Measurements from ENCODE around the gene RNF220. TPM values are rescaled to one million over a fixed set of nuclear protein-coding genes. Genes with fewer than 3 reads are reported as not detected.

The RNF220 gene
- 88.0 and 89.5 TPM in 2 replicates for total RNA-seq

GRCh38 chr1:44405031-44405797, at the start of gene RNF220:
Gene RNF220 (plus strand): TSS chr1:44405255.
- Mint-ChIP-seq H3K4me3 (ENCODE audit: low read depth) (peak within 1 kb of the TSS; percentile 82), H3K27ac (no peak within 1 kb of the TSS), H3K36me3 (ENCODE audit: low read depth) (no peaks in the 10 kb centered on the region), H3K9me3 (no peaks in the 10 kb centered on the region), H3K4me1 (ENCODE audit: low read depth) (peaks cover 24% of the 10 kb centered on the region), H3K27me3 (ENCODE audit: low read depth) (peaks cover 54% of the 10 kb centered on the region)
- intact Hi-C loops (cut with micrococcal nuclease), result no loop called here
- DNase-seq (ENCODE audit: low spot score), result no peak

GRCh38 chr1:44355582-44356305, 49.3 kb upstream of the RNF220 start:
- Mint-ChIP-seq H3K27me3 (ENCODE audit: low read depth) (no peaks in the 10 kb centered on the region), H3K36me3 (ENCODE audit: low read depth) (no peaks in the 10 kb centered on the region), H3K4me1 (ENCODE audit: low read depth) (peaks cover 21% of the 10 kb centered on the region), H3K9me3 (no peaks in the 10 kb centered on the region), H3K27ac (peak overlapping the region; percentile 78), H3K4me3 (ENCODE audit: low read depth) (peak overlapping the region; percentile 84)
- intact Hi-C loops (cut with micrococcal nuclease), result no loop called here
- DNase-seq (ENCODE audit: low spot score), result no peak

GRCh38 chr1:44357710-44358109, 47.3 kb upstream of the RNF220 start:
- no peak overlapping the region for H3K4me3 Mint-ChIP-seq (ENCODE audit: low read depth)
- H3K27ac Mint-ChIP-seq, result no peak overlapping the region
- H3K4me1 Mint-ChIP-seq (ENCODE audit: low read depth), result peaks cover 17% of the 10 kb centered on the region
- H3K27me3 Mint-ChIP-seq (ENCODE audit: low read depth), result no peaks in the 10 kb centered on the region
- no peak for DNase-seq (ENCODE audit: low spot score)
- no peaks in the 10 kb centered on the region for H3K36me3 Mint-ChIP-seq (ENCODE audit: low read depth)
- intact Hi-C loops (cut with micrococcal nuclease), result no loop called here
- H3K9me3 Mint-ChIP-seq, result no peaks in the 10 kb centered on the region

- Mint-ChIP-seq H3K9me3 (no peaks in the 10 kb centered on the region), H3K4me1 (ENCODE audit: low read depth) (peaks cover 7% of the 10 kb centered on the region), H3K27ac (no peak overlapping the region), H3K27me3 (ENCODE audit: low read depth) (peaks cover 8% of the 10 kb centered on the region), H3K4me3 (ENCODE audit: low read depth) (no peak overlapping the region), H3K36me3 (ENCODE audit: low read depth) (no peaks in the 10 kb centered on the region)
- intact Hi-C loops (cut with micrococcal nuclease), result no loop called here
- DNase-seq (ENCODE audit: low spot score), result no peak
Measured at GRCh38 chr1:44359234-44359935, 45.7 kb upstream of the RNF220 start.

GRCh38 chr1:44361478-44361877, 43.6 kb upstream of the RNF220 start:
- intact Hi-C loops (cut with micrococcal nuclease), result no loop called here
- no peak overlapping the region for H3K27ac Mint-ChIP-seq

GRCh38 chr1:44366371-44366975, 38.6 kb upstream of the RNF220 start:
- no peaks in the 10 kb centered on the region for H3K36me3 Mint-ChIP-seq (ENCODE audit: low read depth)
- intact Hi-C loops (cut with micrococcal nuclease), result no loop called here

More at GRCh38 chr1:44361478-44361877, 43.6 kb upstream of the RNF220 start:
- peaks cover 10% of the 10 kb centered on the region for H3K27me3 Mint-ChIP-seq (ENCODE audit: low read depth)
- H3K9me3 Mint-ChIP-seq, result no peaks in the 10 kb centered on the region
- H3K4me1 Mint-ChIP-seq (ENCODE audit: low read depth), result no peaks in the 10 kb centered on the region
- no peak overlapping the region for H3K4me3 Mint-ChIP-seq (ENCODE audit: low read depth)
- H3K36me3 Mint-ChIP-seq (ENCODE audit: low read depth), result no peaks in the 10 kb centered on the region
- DNase-seq (ENCODE audit: low spot score), result no peak

GRCh38 chr1:44367944-44368343, 37.1 kb upstream of the RNF220 start:
- Mint-ChIP-seq H3K4me1 (ENCODE audit: low read depth) (no peaks in the 10 kb centered on the region), H3K36me3 (ENCODE audit: low read depth) (no peaks in the 10 kb centered on the region), H3K4me3 (ENCODE audit: low read depth) (no peak overlapping the region), H3K27me3 (ENCODE audit: low read depth) (peaks cover 12% of the 10 kb centered on the region), H3K9me3 (no peaks in the 10 kb centered on the region), H3K27ac (no peak overlapping the region)
- intact Hi-C loops (cut with micrococcal nuclease), result no loop called here
- no peak for DNase-seq (ENCODE audit: low spot score)

More at GRCh38 chr1:44366371-44366975, 38.6 kb upstream of the RNF220 start:
- Mint-ChIP-seq H3K27me3 (ENCODE audit: low read depth) (peaks cover 14% of the 10 kb centered on the region), H3K9me3 (no peaks in the 10 kb centered on the region), H3K4me1 (ENCODE audit: low read depth) (no peaks in the 10 kb centered on the region), H3K27ac (no peak overlapping the region), H3K4me3 (ENCODE audit: low read depth) (no peak overlapping the region)
- no peak for DNase-seq (ENCODE audit: low spot score)

GRCh38 chr1:44368471-44369151, 36.4 kb upstream of the RNF220 start:
- no peaks in the 10 kb centered on the region for H3K4me1 Mint-ChIP-seq (ENCODE audit: low read depth)
- no peaks in the 10 kb centered on the region for H3K9me3 Mint-ChIP-seq
- intact Hi-C loops (cut with micrococcal nuclease), result no loop called here
- peaks cover 7% of the 10 kb centered on the region for H3K27me3 Mint-ChIP-seq (ENCODE audit: low read depth)
- H3K27ac Mint-ChIP-seq, result no peak overlapping the region
- DNase-seq (ENCODE audit: low spot score), result no peak
- H3K4me3 Mint-ChIP-seq (ENCODE audit: low read depth), result no peak overlapping the region
- H3K36me3 Mint-ChIP-seq (ENCODE audit: low read depth), result no peaks in the 10 kb centered on the region

- intact Hi-C loops (cut with micrococcal nuclease), result no loop called here
- Mint-ChIP-seq H3K4me1 (ENCODE audit: low read depth) (no peaks in the 10 kb centered on the region), H3K27ac (no peak overlapping the region), H3K4me3 (ENCODE audit: low read depth) (no peak overlapping the region), H3K36me3 (ENCODE audit: low read depth) (no peaks in the 10 kb centered on the region), H3K27me3 (ENCODE audit: low read depth) (peaks cover 6% of the 10 kb centered on the region), H3K9me3 (no peaks in the 10 kb centered on the region)
- no peak for DNase-seq (ENCODE audit: low spot score)
Measured at GRCh38 chr1:44371206-44371605, 33.8 kb upstream of the RNF220 start.

- H3K27ac Mint-ChIP-seq, result no peak overlapping the region
- H3K4me3 Mint-ChIP-seq (ENCODE audit: low read depth), result no peak overlapping the region
- H3K36me3 Mint-ChIP-seq (ENCODE audit: low read depth), result no peaks in the 10 kb centered on the region
- DNase-seq (ENCODE audit: low spot score), result no peak
- intact Hi-C loops (cut with micrococcal nuclease), result loop anchor here (5.0 kb wide), 1 partner anchor 222 kb away; no protein-coding TSS in a partner anchor
- no peaks in the 10 kb centered on the region for H3K4me1 Mint-ChIP-seq (ENCODE audit: low read depth)
- H3K27me3 Mint-ChIP-seq (ENCODE audit: low read depth), result peaks cover 6% of the 10 kb centered on the region
- H3K9me3 Mint-ChIP-seq, result no peaks in the 10 kb centered on the region
Measured at GRCh38 chr1:44375547-44375946, 29.5 kb upstream of the RNF220 start.

- peaks cover 7% of the 10 kb centered on the region for H3K27me3 Mint-ChIP-seq (ENCODE audit: low read depth)
- no peak for DNase-seq (ENCODE audit: low spot score)
- intact Hi-C loops (cut with micrococcal nuclease), result loop anchor here (5.0 kb wide), 1 partner anchor 219 kb away; no protein-coding TSS in a partner anchor
- H3K9me3 Mint-ChIP-seq, result no peaks in the 10 kb centered on the region
- no peak overlapping the region for H3K27ac Mint-ChIP-seq
- no peaks in the 10 kb centered on the region for H3K36me3 Mint-ChIP-seq (ENCODE audit: low read depth)
- H3K4me3 Mint-ChIP-seq (ENCODE audit: low read depth), result no peak overlapping the region
- no peaks in the 10 kb centered on the region for H3K4me1 Mint-ChIP-seq (ENCODE audit: low read depth)
Measured at GRCh38 chr1:44377925-44378784, 26.9 kb upstream of the RNF220 start.
